Caco-2 (cell line): ENCODE results near the gene GTF3C1. TPM values are rescaled to one million over a fixed set of nuclear protein-coding genes. Genes with fewer than 3 reads are reported as not detected.

Experiments used
- BruUV-seq: library from RNA; stranded (reverse); fragments of 400-500 nt; replicated peaks from 2 replicates; lab custom pipeline; 2021; lab: Mats Ljungman, UMichigan
- CTCF ChIA-PET: fragments of 300-600 bp; sonication (Branson Sonifier 250); formaldehyde crosslinking; loops from one replicate; lab custom pipeline; 2022; ENCODE audit warnings: antibody characterized with exemption; lab: Charles Lee
- POLR2A ChIA-PET: fragments of 300-600 bp; sonication (Branson Sonifier 250); formaldehyde crosslinking; loops from one replicate; lab custom pipeline; 2022; ENCODE audit warnings: antibody characterized with exemption; lab: Charles Lee
- DNase-seq, 2 experiments: peaks; one replicate each; pipeline versions ENCODE4 v3.0.0 to v3.0.0-alpha.2; 2020 to 2022
- H3K27me3 ChIP-seq: replicated peaks from 2 replicates; pipeline ENCODE4 v1.6.0; 2011; ENCODE audit warnings: low read length; ENCODE audit not compliant: control insufficient read depth, insufficient read depth
- H3K36me3 ChIP-seq: 2 replicates; pipeline ENCODE4 v1.5.1; 2011; ENCODE audit warnings: low read length; ENCODE audit not compliant: control insufficient read depth, insufficient read depth
- H3K4me1 ChIP-seq: fragments of 250-450 bp; sonication (Bioruptor Pico); 2 replicates; pipeline ENCODE4 v1.5.1; 2020; ENCODE audit warnings: mild to moderate bottlenecking
- H3K4me3 ChIP-seq: 2 replicates; pipeline ENCODE4 v1.5.1; 2011; ENCODE audit warnings: low read depth, mild to moderate bottlenecking, control low read depth, low read length
- H3K9me3 ChIP-seq: fragments of 250-450 bp; sonication (Bioruptor Pico); 2 replicates; pipeline ENCODE4 v1.5.1; 2020; ENCODE audit warnings: mild to moderate bottlenecking, moderate library complexity
- H3K27ac Mint-ChIP-seq: one replicate; pipeline ENCODE4 v1.8.0; 2022; ENCODE audit warnings: mixed read lengths; ENCODE audit not compliant: unreplicated experiment
- H3K27me3 Mint-ChIP-seq: one replicate; pipeline ENCODE4 v1.8.0; 2022; ENCODE audit warnings: mixed read lengths; ENCODE audit not compliant: insufficient read depth, unreplicated experiment
- H3K36me3 Mint-ChIP-seq: one replicate; pipeline ENCODE4 v1.8.0; 2022; ENCODE audit warnings: mild to moderate bottlenecking, mixed read lengths; ENCODE audit not compliant: insufficient read depth, unreplicated experiment
- H3K4me1 Mint-ChIP-seq: one replicate; pipeline ENCODE4 v1.8.0; 2022; ENCODE audit warnings: low read depth, mixed read lengths; ENCODE audit not compliant: unreplicated experiment
- H3K4me3 Mint-ChIP-seq: one replicate; pipeline ENCODE4 v1.8.0; 2022; ENCODE audit warnings: mild to moderate bottlenecking, moderate library complexity, mixed read lengths; ENCODE audit not compliant: unreplicated experiment
- H3K9me3 Mint-ChIP-seq: one replicate; pipeline ENCODE4 v1.8.0; 2022; ENCODE audit warnings: mixed read lengths; ENCODE audit not compliant: unreplicated experiment
- intact Hi-C: fragments of 100-400 bp; cut with micrococcal nuclease; formaldehyde crosslinking; loops from one replicate; pipeline ENCODE4 v1.10.0; 2022; ENCODE audit not compliant: unreplicated experiment
- total RNA-seq: library from RNA; stranded (reverse); gene quantifications from 2 replicates; pipeline ENCODE4 v1.2.3, GENCODE V29; 2022
- TF ChIP-seq, protein P1 (sequence below), 2 experiments: fragments of 200-600 bp in 1 of 2; IDR thresholded peaks; 1 replicate in 1 of 2; 2 replicates in 1 of 2; pipeline versions ENCODE4 v1.5.1 to v1.8.0; 2011 to 2022; ENCODE audit warnings: antibody characterized with exemption in 1 of 2, control low read depth in 1 of 2, inconsistent platforms in 1 of 2, low read depth in 1 of 2, low read length in 1 of 2, mild to moderate bottlenecking in 1 of 2, moderate library complexity in 1 of 2; ENCODE audit not compliant: insufficient read depth in 1 of 2, severe bottlenecking in 1 of 2, unreplicated experiment in 1 of 2

GTF3C1 gene
- total RNA-seq, 1 experiment from 2014 or later = 67.7 TPM

GRCh38 chr16:27528294-27528693 is 21.4 kb downstream of the GTF3C1 start:
- no peak overlapping the region for H3K4me3 ChIP-seq
- no peaks in the 10 kb centered on the region for H3K9me3 ChIP-seq
- intact Hi-C loops = no loop called here
- no peak overlapping the region for H3K27ac Mint-ChIP-seq
- TF ChIP-seq, protein P1, sequence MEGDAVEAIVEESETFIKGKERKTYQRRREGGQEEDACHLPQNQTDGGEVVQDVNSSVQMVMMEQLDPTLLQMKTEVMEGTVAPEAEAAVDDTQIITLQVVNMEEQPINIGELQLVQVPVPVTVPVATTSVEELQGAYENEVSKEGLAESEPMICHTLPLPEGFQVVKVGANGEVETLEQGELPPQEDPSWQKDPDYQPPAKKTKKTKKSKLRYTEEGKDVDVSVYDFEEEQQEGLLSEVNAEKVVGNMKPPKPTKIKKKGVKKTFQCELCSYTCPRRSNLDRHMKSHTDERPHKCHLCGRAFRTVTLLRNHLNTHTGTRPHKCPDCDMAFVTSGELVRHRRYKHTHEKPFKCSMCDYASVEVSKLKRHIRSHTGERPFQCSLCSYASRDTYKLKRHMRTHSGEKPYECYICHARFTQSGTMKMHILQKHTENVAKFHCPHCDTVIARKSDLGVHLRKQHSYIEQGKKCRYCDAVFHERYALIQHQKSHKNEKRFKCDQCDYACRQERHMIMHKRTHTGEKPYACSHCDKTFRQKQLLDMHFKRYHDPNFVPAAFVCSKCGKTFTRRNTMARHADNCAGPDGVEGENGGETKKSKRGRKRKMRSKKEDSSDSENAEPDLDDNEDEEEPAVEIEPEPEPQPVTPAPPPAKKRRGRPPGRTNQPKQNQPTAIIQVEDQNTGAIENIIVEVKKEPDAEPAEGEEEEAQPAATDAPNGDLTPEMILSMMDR (IDR thresholded peaks at IDR 0.05; ENCODE audit: insufficient read depth in 1 of 2, low read depth in 1 of 2, low read length in 1 of 2, severe bottlenecking in 1 of 2, unreplicated experiment in 1 of 2) = no peak
- no peak for DNase-seq
- H3K4me3 Mint-ChIP-seq = no peak overlapping the region
- no peaks in the 10 kb centered on the region for H3K9me3 Mint-ChIP-seq
- no TSS peak for BruUV-seq
- no peaks in the 10 kb centered on the region for H3K4me1 Mint-ChIP-seq
- H3K27me3 Mint-ChIP-seq = no peaks in the 10 kb centered on the region
- peaks cover 61% of the 10 kb centered on the region for H3K36me3 Mint-ChIP-seq
- peaks cover 6% of the 10 kb centered on the region for H3K36me3 ChIP-seq
- POLR2A ChIA-PET = no interaction called here
- H3K4me1 ChIP-seq = no peaks in the 10 kb centered on the region
- CTCF ChIA-PET = no interaction called here
- H3K27me3 ChIP-seq = no peaks in the 10 kb centered on the region

GRCh38 chr16:27526180-27526579 is 23.5 kb downstream of the GTF3C1 start:
- Histone ChIP-seq H3K4me1 (no peaks in the 10 kb centered on the region), H3K4me3 (no peak overlapping the region), H3K36me3 (peaks cover 4% of the 10 kb centered on the region), H3K9me3 (no peaks in the 10 kb centered on the region), H3K27me3 (no peaks in the 10 kb centered on the region)
- intact Hi-C loops = no loop called here
- Mint-ChIP-seq H3K9me3 (no peaks in the 10 kb centered on the region), H3K36me3 (peaks cover 63% of the 10 kb centered on the region), H3K4me1 (no peaks in the 10 kb centered on the region), H3K4me3 (no peak overlapping the region), H3K27me3 (no peaks in the 10 kb centered on the region), H3K27ac (no peak overlapping the region)
- ChIA-PET CTCF (no interaction called here), POLR2A (no interaction called here)
- no TSS peak for BruUV-seq
- TF ChIP-seq, protein P1 (IDR thresholded peaks at IDR 0.05; ENCODE audit: insufficient read depth in 1 of 2, low read depth in 1 of 2, low read length in 1 of 2, severe bottlenecking in 1 of 2, unreplicated experiment in 1 of 2) = no peak
- no peak for DNase-seq

- Histone ChIP-seq H3K4me1 (no peaks in the 10 kb centered on the region), H3K9me3 (no peaks in the 10 kb centered on the region), H3K4me3 (no peak overlapping the region), H3K27me3 (no peaks in the 10 kb centered on the region), H3K36me3 (no peaks in the 10 kb centered on the region; the same call in 1 of the 2 replicates)
- no peaks in the 10 kb centered on the region for H3K9me3 Mint-ChIP-seq
- no peak overlapping the region for H3K4me3 Mint-ChIP-seq
- H3K36me3 Mint-ChIP-seq = peaks cover 29% of the 10 kb centered on the region
- H3K27me3 Mint-ChIP-seq = no peaks in the 10 kb centered on the region
- intact Hi-C loops = no loop called here
- ChIA-PET POLR2A (no interaction called here), CTCF (no interaction called here)
- H3K4me1 Mint-ChIP-seq = no peaks in the 10 kb centered on the region
- BruUV-seq = no TSS peak
- no peak overlapping the region for H3K27ac Mint-ChIP-seq
- DNase-seq = no peak
- TF ChIP-seq, protein P1 (IDR thresholded peaks at IDR 0.05; ENCODE audit: insufficient read depth in 1 of 2, low read depth in 1 of 2, low read length in 1 of 2, severe bottlenecking in 1 of 2, unreplicated experiment in 1 of 2) = no peak
Measured at GRCh38 chr16:27522173-27522707, 27.5 kb downstream of the GTF3C1 start.
